Measurements from ENCODE around the gene DAW1. TPM values are rescaled to one million over a fixed set of nuclear protein-coding genes. Genes with fewer than 3 reads are reported as not detected.

Gene DAW1
- total RNA-seq, 1 experiment from 2014 or later, result 2.8 TPM

- BruUV-seq (replicated peaks), result no TSS peak
- H3K9me2 ChIP-seq (ENCODE audit: insufficient read depth), result no peaks in the 10 kb centered on the region
- H3K27ac ChIP-seq, result no peak overlapping the region
- intact Hi-C loops (cut with micrococcal nuclease; ENCODE audit: unreplicated experiment), result no loop called here
- no peak for DNase-seq
- H3K79me2 ChIP-seq (ENCODE audit: low read depth), result no peaks in the 10 kb centered on the region
- no peaks in the 10 kb centered on the region for H3F3A ChIP-seq (ENCODE audit: insufficient read depth, low read depth)
- H3K4me1 ChIP-seq (replicated peaks; ENCODE audit: insufficient read depth), result no peaks in the 10 kb centered on the region
- H4K20me1 ChIP-seq (ENCODE audit: insufficient read depth), result no peaks in the 10 kb centered on the region
- CTCF ChIA-PET, result no interaction called here
- POLR2A ChIA-PET (ENCODE audit: unreplicated experiment), result no interaction called here
- H3K9me3 ChIP-seq (ENCODE audit: insufficient read depth, low read depth), result no peaks in the 10 kb centered on the region
- no peak overlapping the region for H3K4me2 ChIP-seq
- no peak overlapping the region for H3K4me3 ChIP-seq
- no peaks in the 10 kb centered on the region for H3K36me3 ChIP-seq (ENCODE audit: low read depth)
- no peak for TF ChIP-seq EZH2 (IDR thresholded peaks at IDR 0.05; ENCODE audit: low read depth)
- TF ChIP-seq, protein P1, sequence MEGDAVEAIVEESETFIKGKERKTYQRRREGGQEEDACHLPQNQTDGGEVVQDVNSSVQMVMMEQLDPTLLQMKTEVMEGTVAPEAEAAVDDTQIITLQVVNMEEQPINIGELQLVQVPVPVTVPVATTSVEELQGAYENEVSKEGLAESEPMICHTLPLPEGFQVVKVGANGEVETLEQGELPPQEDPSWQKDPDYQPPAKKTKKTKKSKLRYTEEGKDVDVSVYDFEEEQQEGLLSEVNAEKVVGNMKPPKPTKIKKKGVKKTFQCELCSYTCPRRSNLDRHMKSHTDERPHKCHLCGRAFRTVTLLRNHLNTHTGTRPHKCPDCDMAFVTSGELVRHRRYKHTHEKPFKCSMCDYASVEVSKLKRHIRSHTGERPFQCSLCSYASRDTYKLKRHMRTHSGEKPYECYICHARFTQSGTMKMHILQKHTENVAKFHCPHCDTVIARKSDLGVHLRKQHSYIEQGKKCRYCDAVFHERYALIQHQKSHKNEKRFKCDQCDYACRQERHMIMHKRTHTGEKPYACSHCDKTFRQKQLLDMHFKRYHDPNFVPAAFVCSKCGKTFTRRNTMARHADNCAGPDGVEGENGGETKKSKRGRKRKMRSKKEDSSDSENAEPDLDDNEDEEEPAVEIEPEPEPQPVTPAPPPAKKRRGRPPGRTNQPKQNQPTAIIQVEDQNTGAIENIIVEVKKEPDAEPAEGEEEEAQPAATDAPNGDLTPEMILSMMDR (conservative IDR thresholded peaks at IDR 0.05), result no peak
- no peaks in the 10 kb centered on the region for H3K27me3 ChIP-seq (ENCODE audit: insufficient read depth, low read depth)
- no peak overlapping the region for H2AFZ ChIP-seq
Measured at GRCh38 chr2:227906991-227907390, 35.6 kb downstream of the DAW1 start.

DNA sequence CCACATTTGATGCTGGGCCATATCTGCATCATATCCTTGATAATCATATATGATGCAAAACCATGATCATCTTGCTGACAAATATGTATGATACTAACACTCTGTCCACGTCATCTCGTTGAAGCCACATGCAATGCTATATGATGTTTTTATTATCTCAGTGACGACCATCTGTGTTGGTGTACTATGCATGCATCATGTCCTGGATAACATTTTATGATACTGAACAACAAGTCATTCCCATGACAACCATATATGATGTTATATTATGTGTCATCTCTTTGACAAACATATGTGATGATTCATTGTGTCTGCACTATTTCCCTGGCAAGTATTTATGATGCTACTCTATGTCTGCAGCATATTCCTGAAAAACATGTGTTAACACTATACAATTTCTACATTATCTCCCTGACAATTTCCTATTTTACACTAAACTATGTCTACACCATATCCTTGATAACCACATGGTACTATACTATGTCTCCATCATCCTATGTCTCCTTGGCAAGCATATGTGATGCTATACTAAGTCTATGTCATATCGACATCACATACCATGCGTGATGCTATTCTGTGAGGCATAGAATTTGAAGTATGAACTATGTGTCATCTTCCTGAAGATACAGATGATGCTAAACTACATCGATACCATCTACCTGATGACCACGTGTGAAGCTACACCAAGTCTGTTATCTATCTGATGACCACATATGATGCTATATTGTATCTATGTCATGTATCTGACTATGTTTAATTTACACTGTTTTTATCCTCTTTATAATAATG, 37.0 kb downstream of the DAW1 start:
- H3K79me2 ChIP-seq (ENCODE audit: low read depth), result no peaks in the 10 kb centered on the region
- ChIA-PET CTCF (no interaction called here), POLR2A (ENCODE audit: unreplicated experiment) (no interaction called here)
- no peaks in the 10 kb centered on the region for H3K27me3 ChIP-seq (ENCODE audit: insufficient read depth, low read depth)
- no peaks in the 10 kb centered on the region for H3K36me3 ChIP-seq (ENCODE audit: low read depth)
- H3K4me2 ChIP-seq, result no peak overlapping the region
- no TSS peak for BruUV-seq (replicated peaks)
- H4K20me1 ChIP-seq (ENCODE audit: insufficient read depth), result no peaks in the 10 kb centered on the region
- H3K27ac ChIP-seq, result no peak overlapping the region
- no peaks in the 10 kb centered on the region for H3K9me2 ChIP-seq (ENCODE audit: insufficient read depth)
- H3K9me3 ChIP-seq (ENCODE audit: insufficient read depth, low read depth), result no peaks in the 10 kb centered on the region
- H2AFZ ChIP-seq, result no peak overlapping the region
- TF ChIP-seq, protein P1 (conservative IDR thresholded peaks at IDR 0.05), result no peak
- TF ChIP-seq EZH2 (IDR thresholded peaks at IDR 0.05; ENCODE audit: low read depth), result no peak
- intact Hi-C loops (cut with micrococcal nuclease; ENCODE audit: unreplicated experiment), result no loop called here
- no peaks in the 10 kb centered on the region for H3K4me1 ChIP-seq (replicated peaks; ENCODE audit: insufficient read depth)
- H3F3A ChIP-seq (ENCODE audit: insufficient read depth, low read depth), result no peaks in the 10 kb centered on the region
- no peak for DNase-seq
- no peak overlapping the region for H3K4me3 ChIP-seq

GRCh38 chr2:227914362-227914761, 42.9 kb downstream of the DAW1 start:
- H3K36me3 ChIP-seq (ENCODE audit: low read depth), result no peaks in the 10 kb centered on the region
- intact Hi-C loops (cut with micrococcal nuclease; ENCODE audit: unreplicated experiment), result no loop called here

More at GRCh38 chr2:227914362-227914761, 42.9 kb downstream of the DAW1 start:
- no peaks in the 10 kb centered on the region for H3K9me2 ChIP-seq (ENCODE audit: insufficient read depth)
- H2AFZ ChIP-seq, result no peak overlapping the region
- TF ChIP-seq, protein P1 (conservative IDR thresholded peaks at IDR 0.05), result no peak
- TF ChIP-seq EZH2 (IDR thresholded peaks at IDR 0.05; ENCODE audit: low read depth), result no peak
- H3K27ac ChIP-seq, result no peak overlapping the region
- H4K20me1 ChIP-seq (ENCODE audit: insufficient read depth), result no peaks in the 10 kb centered on the region
- no peaks in the 10 kb centered on the region for H3K9me3 ChIP-seq (ENCODE audit: insufficient read depth, low read depth)
- ChIA-PET CTCF (no interaction called here), POLR2A (ENCODE audit: unreplicated experiment) (no interaction called here)
- no peak overlapping the region for H3K4me3 ChIP-seq
- no peaks in the 10 kb centered on the region for H3F3A ChIP-seq (ENCODE audit: insufficient read depth, low read depth)
- no peaks in the 10 kb centered on the region for H3K79me2 ChIP-seq (ENCODE audit: low read depth)
- H3K4me2 ChIP-seq, result no peak overlapping the region
- no peaks in the 10 kb centered on the region for H3K4me1 ChIP-seq (replicated peaks; ENCODE audit: insufficient read depth)
- H3K27me3 ChIP-seq (ENCODE audit: insufficient read depth, low read depth), result no peaks in the 10 kb centered on the region
- no TSS peak for BruUV-seq (replicated peaks)
- no peak for DNase-seq
